ENCODE results near the gene CYP4F8.

The CYP4F8 gene

GRCh38 chr19:15616627-15617270, 1.7 kb downstream of the CYP4F8 start:
- DNase-seq = no peak

- no peak for DNase-seq
These were observed 3.3 kb downstream of the CYP4F8 start for GRCh38 chr19:15618321-15618720.

GRCh38 chr19:15621801-15622200, 6.8 kb downstream of the CYP4F8 start:
- DNase-seq = no peak

- DNase-seq = no peak
These were observed 8.0 kb downstream of the CYP4F8 start for GRCh38 chr19:15622991-15623390.

GRCh38 chr19:15623711-15624318, 8.8 kb downstream of the CYP4F8 start:
- DNase-seq = no peak

- DNase-seq = no peak
These were observed 13.4 kb downstream of the CYP4F8 start for GRCh38 chr19:15628236-15629002.

- peak; percentile 68 to 69 for DNase-seq
These were observed 14.2 kb downstream of the CYP4F8 start for GRCh38 chr19:15629003-15629880.

- no peak for DNase-seq
These were observed 16.8 kb downstream of the CYP4F8 start for GRCh38 chr19:15631817-15632216.

GRCh38 chr19:15633082-15633835, 18.2 kb downstream of the CYP4F8 start:
- DNase-seq = no peak

GRCh38 chr19:15634105-15634504, 19.1 kb downstream of the CYP4F8 start:
- DNase-seq = no peak

- no peak for DNase-seq
These were observed 20.2 kb downstream of the CYP4F8 start for GRCh38 chr19:15635016-15635805.

GRCh38 chr19:15636026-15636425, 21.0 kb downstream of the CYP4F8 start:
- DNase-seq = no peak

GRCh38 chr19:15639596-15639995, 24.6 kb downstream of the CYP4F8 start:
- DNase-seq = no peak

- peak in 1 of 2 experiments; percentile 25 for DNase-seq
These were observed 25.4 kb downstream of the CYP4F8 start, which contains the start of gene CYP4F3 for GRCh38 chr19:15640294-15640903. TSS of gene CYP4F3 (plus strand) at chr19:15640897. CDS start at chr19:15641416, 519 bp downstream.

- no peak for DNase-seq
These were observed 26.0 kb downstream of the CYP4F8 start for GRCh38 chr19:15640904-15641597.

GRCh38 chr19:15641901-15642491, 27.0 kb downstream of the CYP4F8 start:
- no peak for DNase-seq

- no peak for DNase-seq
These were observed 27.8 kb downstream of the CYP4F8 start for GRCh38 chr19:15642807-15643206.

GRCh38 chr19:15643387-15643786, 28.4 kb downstream of the CYP4F8 start:
- no peak for DNase-seq

GRCh38 chr19:15644066-15644741, 29.2 kb downstream of the CYP4F8 start:
- DNase-seq = no peak
